Sigmoid colon (tissue), 4 donors: ENCODE measurements around the gene PCSK9.

Source experiments
- CTCF ChIP-seq, 4 experiments: fragments of 450-650 bp in 3 of 4; fragments of 200-600 bp in 1 of 4; IDR thresholded peaks; one replicate each; pipeline ENCODE4 v1.5.1; 2016 to 2019; ENCODE audit warnings: antibody characterized with exemption in 4 of 4, mild to moderate bottlenecking in 3 of 4, moderate library complexity in 2 of 4
- EP300 ChIP-seq, 4 donors: sonication (generic); formaldehyde crosslinking; IDR thresholded peaks; one replicate each; pipeline ENCODE4 v1.6.1; 2017; ENCODE audit warnings: antibody characterized with exemption in 4 of 4
- POLR2A ChIP-seq, 2 donors: fragments of 450-650 bp; IDR thresholded peaks; one replicate each; pipeline ENCODE4 v1.6.1; 2016; ENCODE audit warnings: antibody characterized with exemption in 2 of 2, mild to moderate bottlenecking in 2 of 2, moderate library complexity in 2 of 2
- POLR2AphosphoS5 ChIP-seq, 4 donors: sonication (generic); formaldehyde crosslinking; IDR thresholded peaks; one replicate each; pipeline ENCODE4 v1.6.1; 2017; ENCODE audit warnings: antibody characterized with exemption in 4 of 4

GRCh38 chr1:54991939-54992338, 47.4 kb upstream of the PCSK9 start:
- TF ChIP-seq CTCF (IDR thresholded peaks at IDR 0.05), result no peak
- TF ChIP-seq EP300 (IDR thresholded peaks at IDR 0.05), result no peak
- TF ChIP-seq POLR2AphosphoS5 (IDR thresholded peaks at IDR 0.05), result no peak
- no peak for TF ChIP-seq POLR2A (IDR thresholded peaks at IDR 0.05)
